Stimulated activated CD8-positive, alpha-beta memory T cell treated with anti-CD3 and anti-CD28 coated beads, Interleukin-12 subunit alpha, Interleukin-12 subunit beta, amount 100 ng/mL, for 24 hours (primary cell): ENCODE measurements around the gene SENP1.

Experiments used
- DNase-seq: peaks from one replicate; pipeline ENCODE4 v3.0.0-alpha.2; 2020; ENCODE audit errors: extremely low read depth

Gene SENP1

DNA sequence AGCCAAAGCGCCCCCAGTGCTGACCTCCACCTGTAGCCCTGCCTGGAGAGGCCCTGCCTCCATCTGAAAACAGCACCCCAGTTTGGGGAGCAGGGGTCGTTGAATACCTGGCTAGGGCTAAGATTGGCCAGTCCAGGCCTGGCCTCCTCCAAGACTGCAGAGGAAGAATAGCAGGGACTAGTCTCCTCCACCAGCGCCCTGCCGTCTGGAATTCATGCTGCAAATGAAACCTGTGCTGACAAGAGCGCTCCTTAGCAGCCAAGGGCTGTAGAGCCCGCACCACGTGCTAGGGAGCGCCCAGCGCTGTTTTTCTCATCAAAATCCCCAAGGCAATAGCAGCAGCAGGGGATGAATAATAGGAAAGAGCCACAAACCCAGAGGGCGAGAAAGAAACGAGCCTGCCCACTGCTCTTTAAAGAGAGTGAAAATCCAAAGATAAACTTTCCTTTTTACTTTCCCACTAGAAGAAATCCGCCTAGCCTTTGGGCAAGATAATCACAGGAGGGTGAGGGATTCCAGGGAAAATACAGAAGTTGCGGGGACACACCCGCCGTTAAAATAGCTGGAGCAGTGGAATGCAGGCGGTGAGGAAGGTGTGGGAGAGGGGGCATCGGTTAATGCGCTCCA, 104.9 kb downstream of the SENP1 start:
- no peak for DNase-seq

GRCh38 chr12:47999816-48000215, 106.1 kb downstream of the SENP1 start:
- DNase-seq, result no peak

- DNase-seq, result no peak
Measured at GRCh38 chr12:47997321-47997720, 108.6 kb downstream of the SENP1 start.

- DNase-seq, result no peak
Measured at GRCh38 chr12:47995981-47996401, 109.9 kb downstream of the SENP1 start.

DNA sequence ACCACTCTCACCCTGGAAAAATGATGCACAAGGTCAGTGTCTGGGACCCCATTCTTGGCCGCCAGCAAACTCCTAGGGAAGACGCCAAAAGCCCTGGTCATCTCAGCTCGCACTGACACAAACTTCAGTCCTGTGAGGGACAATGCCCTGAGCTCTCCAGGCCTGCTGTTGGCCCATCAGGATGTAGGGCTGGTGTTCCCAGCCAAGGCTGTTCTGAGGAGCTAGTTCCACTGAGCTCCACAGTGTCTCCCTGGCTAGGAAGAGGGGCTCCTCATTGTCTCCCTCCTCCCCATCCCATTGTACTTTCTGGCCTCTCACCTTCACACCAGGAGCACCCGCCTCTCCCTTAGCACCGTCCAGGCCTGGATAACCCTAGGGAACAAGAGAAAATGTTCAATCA, 112.4 kb downstream of the SENP1 start:
- no peak for DNase-seq
